ENCODE measurements around the gene CBFA2T2. TPM values are rescaled to one million over a fixed set of nuclear protein-coding genes. Genes with fewer than 3 reads are reported as not detected.

Gene CBFA2T2
- total RNA-seq, 3 donors from 2014 or later (not counting 1 experiment from before 2014, with no cell fraction given): 16.5 to 27.5 (median 18.5) TPM

- Mint-ChIP-seq H3K4me3 (no peak overlapping the region), H3K27ac (no peak overlapping the region), H3K36me3 (peaks cover 16% of the 10 kb centered on the region), H3K27me3 (ENCODE audit: low read depth in 2 of 2) (no peaks in the 10 kb centered on the region), H3K9me3 (no peaks in the 10 kb centered on the region), H3K4me1 (no peaks in the 10 kb centered on the region)
- no peak for DNase-seq
- no peak overlapping the region for H3K27ac ChIP-seq (ENCODE audit: low read length)
- H3K4me3 ChIP-seq (ENCODE audit: low read length): no peak overlapping the region
- no peaks in the 10 kb centered on the region for H3K4me1 ChIP-seq (ENCODE audit: control insufficient read depth, insufficient read depth, low read length)
- ATAC-seq: no peak
- H3K36me3 ChIP-seq (ENCODE audit: control insufficient read depth, insufficient read depth, low read length): peaks cover 34% of the 10 kb centered on the region
- H3K27me3 ChIP-seq (ENCODE audit: control insufficient read depth, insufficient read depth, low read length): no peaks in the 10 kb centered on the region
- H3K9me3 ChIP-seq (ENCODE audit: control insufficient read depth, insufficient read depth, low read length): no peaks in the 10 kb centered on the region
- intact Hi-C loops (cut with micrococcal nuclease): no loop called here
- no peak for TF ChIP-seq CTCF (IDR thresholded peaks at IDR 0.05)
- WGBS (ENCODE audit: insufficient coverage): 100% methylated on average over 3 of the region's 3 CpGs
Observed at GRCh38 chr20:33635341-33635740, 145.4 kb downstream of the CBFA2T2 start.

GRCh38 chr20:33636776-33637175 lies 146.9 kb downstream of the CBFA2T2 start:
- H3K9me3 ChIP-seq (ENCODE audit: control insufficient read depth, insufficient read depth, low read length): no peaks in the 10 kb centered on the region
- Mint-ChIP-seq H3K4me3 (no peak overlapping the region), H3K27me3 (ENCODE audit: low read depth in 2 of 2) (no peaks in the 10 kb centered on the region), H3K36me3 (peaks cover 22% of the 10 kb centered on the region), H3K27ac (no peak overlapping the region), H3K9me3 (no peaks in the 10 kb centered on the region), H3K4me1 (no peaks in the 10 kb centered on the region)
- 96% methylated on average over 1 of the region's 1 CpG for WGBS (ENCODE audit: insufficient coverage)
- intact Hi-C loops (cut with micrococcal nuclease): no loop called here
- H3K4me3 ChIP-seq (ENCODE audit: low read length): no peak overlapping the region
- H3K4me1 ChIP-seq (ENCODE audit: control insufficient read depth, insufficient read depth, low read length): no peaks in the 10 kb centered on the region
- no peaks in the 10 kb centered on the region for H3K27me3 ChIP-seq (ENCODE audit: control insufficient read depth, insufficient read depth, low read length)
- TF ChIP-seq CTCF (IDR thresholded peaks at IDR 0.05): no peak
- H3K27ac ChIP-seq (ENCODE audit: low read length): no peak overlapping the region
- DNase-seq (no peak), ATAC-seq (no peak)
- H3K36me3 ChIP-seq (ENCODE audit: control insufficient read depth, insufficient read depth, low read length): peaks cover 34% of the 10 kb centered on the region

- Mint-ChIP-seq H3K9me3 (no peaks in the 10 kb centered on the region), H3K27ac (no peak overlapping the region), H3K4me3 (no peak overlapping the region), H3K36me3 (peaks cover 22% of the 10 kb centered on the region), H3K4me1 (no peaks in the 10 kb centered on the region), H3K27me3 (ENCODE audit: low read depth in 2 of 2) (no peaks in the 10 kb centered on the region)
- no peak for ATAC-seq
- TF ChIP-seq CTCF (IDR thresholded peaks at IDR 0.05): no peak
- Histone ChIP-seq H3K27ac (ENCODE audit: low read length) (no peak overlapping the region), H3K36me3 (ENCODE audit: control insufficient read depth, insufficient read depth, low read length) (peaks cover 46% of the 10 kb centered on the region), H3K4me3 (ENCODE audit: low read length) (no peak overlapping the region), H3K9me3 (ENCODE audit: control insufficient read depth, insufficient read depth, low read length) (no peaks in the 10 kb centered on the region), H3K4me1 (ENCODE audit: control insufficient read depth, insufficient read depth, low read length) (peaks cover 5% of the 10 kb centered on the region), H3K27me3 (ENCODE audit: control insufficient read depth, insufficient read depth, low read length) (no peaks in the 10 kb centered on the region)
- DNase-seq: no peak
- intact Hi-C loops (cut with micrococcal nuclease): no loop called here
- WGBS (ENCODE audit: insufficient coverage): 96% methylated on average over 13 of the region's 13 CpGs
Observed at GRCh38 chr20:33640287-33640686, 150.4 kb downstream of the CBFA2T2 start.

GRCh38 chr20:33644313-33645071 lies 154.6 kb downstream of the CBFA2T2 start:
- WGBS (ENCODE audit: insufficient coverage): 87% methylated on average over 28 of the region's 28 CpGs
- H3K36me3 Mint-ChIP-seq: peaks cover 15% of the 10 kb centered on the region

More at GRCh38 chr20:33644313-33645071, 154.6 kb downstream of the CBFA2T2 start:
- no peak overlapping the region for H3K27ac ChIP-seq (ENCODE audit: low read length)
- no peaks in the 10 kb centered on the region for H3K27me3 Mint-ChIP-seq (ENCODE audit: low read depth in 2 of 2)
- no peaks in the 10 kb centered on the region for H3K9me3 ChIP-seq (ENCODE audit: control insufficient read depth, insufficient read depth, low read length)
- peaks cover 27% of the 10 kb centered on the region for H3K36me3 ChIP-seq (ENCODE audit: control insufficient read depth, insufficient read depth, low read length)
- ATAC-seq: no peak
- H3K4me3 ChIP-seq (ENCODE audit: low read length): no peak overlapping the region
- intact Hi-C loops (cut with micrococcal nuclease): no loop called here
- H3K9me3 Mint-ChIP-seq: no peaks in the 10 kb centered on the region
- peaks cover 18 to 21% of the 10 kb centered on the region in 2 donors for H3K4me1 Mint-ChIP-seq
- H3K27ac Mint-ChIP-seq: no peak overlapping the region
- TF ChIP-seq CTCF (IDR thresholded peaks at IDR 0.05): no peak
- no peaks in the 10 kb centered on the region for H3K27me3 ChIP-seq (ENCODE audit: control insufficient read depth, insufficient read depth, low read length)
- peaks cover 32% of the 10 kb centered on the region for H3K4me1 ChIP-seq (ENCODE audit: control insufficient read depth, insufficient read depth, low read length)
- H3K4me3 Mint-ChIP-seq: no peak overlapping the region
- DNase-seq: no peak
